SK-N-MC (cell line): Measurements from ENCODE around the gene MBD3L5.

ENCODE experiments used
- EZH2 ChIP-seq: fragments of 200-600 bp; sonication (generic); IDR thresholded peaks from one replicate; pipeline ENCODE4 v1.6.1; 2017; ENCODE audit warnings: antibody characterized with exemption
- POLR2AphosphoS5 ChIP-seq: IDR thresholded peaks from 2 replicates; pipeline ENCODE4 v1.6.1; 2012; ENCODE audit warnings: mild to moderate bottlenecking, low read depth, low read length, borderline replicate concordance

- no peak for TF ChIP-seq EZH2
- no peak for TF ChIP-seq POLR2AphosphoS5
Measured at GRCh38 chr19:7068599-7068998, 38.2 kb downstream of the MBD3L5 start.
